Pancreas (tissue), 10 donors: ENCODE results near the gene DTNA. TPM values are rescaled to one million over a fixed set of nuclear protein-coding genes. Genes with fewer than 3 reads are reported as not detected.
A peak's percentile ranks its signal among the peaks of the same experiment; 100 is the strongest.

Source experiments
- ATAC-seq, 4 donors: fragments of 200-7000 bp; cut with Tn5 transposase; one replicate each; pipeline versions ENCODE4 v1.8.0 to v1.9.1; 2020; ENCODE audit warnings: mild to moderate bottlenecking in 4 of 4, moderate library complexity in 4 of 4
- DNase-seq, 6 donors: peaks; one replicate each; pipeline ENCODE4 v3.0.0-alpha.2; 2020
- FAIRE-seq: peaks from 2 replicates; lab custom pipeline; 2012; peaks lifted over from hg19 to GRCh38; lab: Jason Lieb, UNC
- H3K27ac ChIP-seq, 4 donors: fragments of 200-600 bp; sonication (generic); 1 replicate in 3 of 4; 2 replicates in 1 of 4; pipeline versions ENCODE4 v1.5.0 to v1.8.0; 2020
- H3K27me3 ChIP-seq, 4 donors: fragments of 200-600 bp; one replicate each; pipeline ENCODE4 v1.8.0; 2021
- H3K36me3 ChIP-seq, 3 donors: fragments of 200-600 bp; sonication (generic) in 1 of 3; one replicate each; pipeline versions ENCODE4 v1.5.0 to v1.8.0; 2020 to 2021
- H3K4me1 ChIP-seq, 3 donors: fragments of 200-600 bp; one replicate each; pipeline ENCODE4 v1.8.0; 2021
- H3K4me3 ChIP-seq, 4 donors: fragments of 200-600 bp; sonication (generic) in 2 of 4; one replicate each; pipeline versions ENCODE4 v1.5.0 to v1.8.0; 2020 to 2021
- H3K9me3 ChIP-seq, 4 donors: fragments of 200-600 bp; one replicate each; pipeline ENCODE4 v1.8.0; 2021
- WGBS, 2 donors: extraction: QIAGEN DNeasy Blood & Tissue Kit; methylation state at CpG; one replicate each; pipeline ENCODE4 v1.1.7; 2013; 5-methylcytosine and 5-hydroxymethylcytosine counted together
- intact Hi-C, 3 donors: fragments of 100-400 bp; cut with DNase I; formaldehyde crosslinking; loops; one replicate each; pipeline versions ENCODE4 v1.11.1 to v1.14.2; 2022
- polyA plus RNA-seq, 2 donors: library from polyadenylated mRNA; stranded (reverse); fragments of 200-250 nt; gene quantifications; one replicate each; pipeline ENCODE4 v1.2.3, GENCODE V29; 2013
- total RNA-seq, 6 donors: library from RNA; stranded (reverse); fragmentation: NEBNext Ultra II Directional in 4 of 6; extraction: Animal tissue kit (Norgen Biotek cat#: 25700) in 4 of 6; gene quantifications; one replicate each; pipeline versions ENCODE4 v1.2.1 to v1.2.4, GENCODE V29; 2021 to 2023
- TF ChIP-seq, protein P1 (sequence below), 4 donors: fragments of 200-600 bp; sonication (generic) in 3 of 4; IDR thresholded peaks; one replicate each; pipeline versions ENCODE4 v1.5.0 to v1.8.0; 2021; ENCODE audit warnings: antibody characterized with exemption in 4 of 4
- donor health status: healthy with polysubstance abuse.
- donor health status: DM: no; HTN: no; CAD: no; lungs with moderate emphysema.
- donor health status: DM: no; HTN: no; CAD: no.
- donor health status: control.
- donor health status: control.
- donor health status: Bipolar disorder and iron deficiency.
- donor health status: DM: yes; HTN: yes; CAD: no.
- donor health status: DM: no; HTN: no; CAD: no.
- donor health status: DM: no; HTN: no; CAD: no.
- donor health status: DM: yes; HTN: yes; CAD: no.

The DTNA gene
- total and polyA plus RNA-seq, 8 donors, result 15.3 to 37.5 (median 26.4) TPM

DNA sequence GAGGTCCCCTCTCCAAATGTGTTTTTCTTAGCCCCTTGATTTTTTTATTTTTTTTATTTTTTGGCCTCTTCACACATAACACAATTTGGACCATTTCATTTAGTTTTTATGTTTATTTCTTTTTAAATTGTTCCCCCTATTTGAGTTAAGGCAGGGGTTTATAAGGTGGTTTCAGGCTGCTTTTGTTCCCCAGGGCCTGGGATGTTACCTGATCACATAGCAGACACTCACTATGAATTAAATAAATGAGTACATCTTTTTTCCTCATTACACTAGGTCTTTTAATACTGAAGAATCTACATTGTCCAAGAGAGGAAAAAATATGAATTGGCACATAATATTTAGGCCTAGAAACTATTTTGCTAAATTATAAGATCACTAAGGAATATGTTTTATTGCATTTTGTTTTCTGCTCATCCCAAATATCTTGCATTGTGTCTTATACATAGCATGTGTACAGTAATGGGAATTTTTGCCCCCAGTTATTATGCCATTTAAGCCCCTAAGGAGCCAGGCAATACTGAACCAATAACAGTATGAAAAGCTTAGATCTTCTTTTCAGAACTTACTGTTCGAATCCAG, 218.7 kb downstream of the DTNA start:
- Histone ChIP-seq H3K27ac (no peak overlapping the region), H3K27me3 (no peaks in the 10 kb centered on the region), H3K9me3 (no peaks in the 10 kb centered on the region), H3K4me3 (no peak overlapping the region), H3K4me1 (peaks cover 0 to 7% (median 0%) of the 10 kb centered on the region in 3 donors), H3K36me3 (no peaks in the 10 kb centered on the region)
- 34 to 55% methylated on average over 1 of the region's 1 CpG for WGBS, 2 donors
- TF ChIP-seq, protein P1, sequence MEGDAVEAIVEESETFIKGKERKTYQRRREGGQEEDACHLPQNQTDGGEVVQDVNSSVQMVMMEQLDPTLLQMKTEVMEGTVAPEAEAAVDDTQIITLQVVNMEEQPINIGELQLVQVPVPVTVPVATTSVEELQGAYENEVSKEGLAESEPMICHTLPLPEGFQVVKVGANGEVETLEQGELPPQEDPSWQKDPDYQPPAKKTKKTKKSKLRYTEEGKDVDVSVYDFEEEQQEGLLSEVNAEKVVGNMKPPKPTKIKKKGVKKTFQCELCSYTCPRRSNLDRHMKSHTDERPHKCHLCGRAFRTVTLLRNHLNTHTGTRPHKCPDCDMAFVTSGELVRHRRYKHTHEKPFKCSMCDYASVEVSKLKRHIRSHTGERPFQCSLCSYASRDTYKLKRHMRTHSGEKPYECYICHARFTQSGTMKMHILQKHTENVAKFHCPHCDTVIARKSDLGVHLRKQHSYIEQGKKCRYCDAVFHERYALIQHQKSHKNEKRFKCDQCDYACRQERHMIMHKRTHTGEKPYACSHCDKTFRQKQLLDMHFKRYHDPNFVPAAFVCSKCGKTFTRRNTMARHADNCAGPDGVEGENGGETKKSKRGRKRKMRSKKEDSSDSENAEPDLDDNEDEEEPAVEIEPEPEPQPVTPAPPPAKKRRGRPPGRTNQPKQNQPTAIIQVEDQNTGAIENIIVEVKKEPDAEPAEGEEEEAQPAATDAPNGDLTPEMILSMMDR (IDR thresholded peaks at IDR 0.05), result no peak
- FAIRE-seq (no peak), DNase-seq (no peak), ATAC-seq (no peak)
- intact Hi-C loops, result no loop called here

DNA sequence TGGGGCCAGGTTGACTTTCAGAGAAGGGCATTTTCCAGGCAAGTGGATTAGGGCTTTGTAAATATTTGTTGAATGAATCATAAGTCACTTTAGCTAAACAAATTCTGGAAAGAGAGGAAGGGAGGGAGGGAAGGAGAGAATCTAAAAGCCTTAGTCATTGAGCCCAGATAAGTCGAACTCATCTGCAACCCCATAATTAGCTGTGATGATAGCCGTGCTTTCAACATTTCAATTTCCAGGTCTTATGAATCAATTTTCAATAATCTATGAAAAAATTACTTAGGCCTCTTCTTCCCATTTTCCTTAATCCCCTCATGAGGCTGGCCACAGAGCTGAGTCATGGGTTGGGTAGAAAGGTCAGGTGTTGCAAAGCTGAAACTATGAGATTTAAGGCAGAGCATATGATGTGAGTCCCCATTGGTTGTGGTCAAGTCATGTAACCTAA, 219.3 kb downstream of the DTNA start:
- no peaks in the 10 kb centered on the region for H3K9me3 ChIP-seq
- H3K4me1 ChIP-seq, result peaks cover 0 to 7% (median 0%) of the 10 kb centered on the region in 3 donors
- H3K4me3 ChIP-seq, result no peak overlapping the region
- WGBS, 2 donors, result 71 to 83% methylated on average over 2 of the region's 2 CpGs
- intact Hi-C loops, result no loop called here
- TF ChIP-seq, protein P1 (IDR thresholded peaks at IDR 0.05), result no peak
- FAIRE-seq (no peak), DNase-seq (no peak), ATAC-seq (peak; percentile 69 to 92 (median 79))
- H3K27me3 ChIP-seq, result no peaks in the 10 kb centered on the region
- H3K27ac ChIP-seq, result no peak overlapping the region
- H3K36me3 ChIP-seq, result no peaks in the 10 kb centered on the region

DNA sequence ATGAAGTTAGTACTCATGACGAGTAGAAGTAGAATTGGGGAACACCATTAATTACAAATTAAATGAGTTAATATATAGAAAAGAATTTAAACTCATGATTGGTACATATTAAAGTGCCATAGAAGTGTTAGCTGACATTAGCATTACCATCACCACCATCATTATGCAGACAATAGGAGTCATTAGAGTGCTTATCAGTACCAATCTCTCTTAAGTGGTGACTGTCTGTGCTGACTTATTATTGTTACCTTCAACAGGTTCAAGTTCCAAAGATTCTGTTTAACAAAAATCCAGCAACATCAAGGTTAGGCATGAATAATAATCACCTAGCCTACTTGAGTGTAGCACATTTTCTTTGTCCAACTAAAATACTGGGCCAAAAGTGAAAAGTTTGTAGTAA, 222.3 kb downstream of the DTNA start:
- no peaks in the 10 kb centered on the region for H3K36me3 ChIP-seq
- H3K4me1 ChIP-seq, result peaks cover 0 to 7% (median 0%) of the 10 kb centered on the region in 3 donors
- intact Hi-C loops, result no loop called here
- no peak for ATAC-seq
- FAIRE-seq, result no peak
- 90 to 92% methylated on average over 1 of the region's 1 CpG for WGBS, 2 donors
- TF ChIP-seq, protein P1 (IDR thresholded peaks at IDR 0.05), result no peak
- no peaks in the 10 kb centered on the region for H3K9me3 ChIP-seq
- H3K27me3 ChIP-seq, result no peaks in the 10 kb centered on the region
- no peak overlapping the region for H3K27ac ChIP-seq
- DNase-seq, result no peak
- H3K4me3 ChIP-seq, result no peak overlapping the region

DNA sequence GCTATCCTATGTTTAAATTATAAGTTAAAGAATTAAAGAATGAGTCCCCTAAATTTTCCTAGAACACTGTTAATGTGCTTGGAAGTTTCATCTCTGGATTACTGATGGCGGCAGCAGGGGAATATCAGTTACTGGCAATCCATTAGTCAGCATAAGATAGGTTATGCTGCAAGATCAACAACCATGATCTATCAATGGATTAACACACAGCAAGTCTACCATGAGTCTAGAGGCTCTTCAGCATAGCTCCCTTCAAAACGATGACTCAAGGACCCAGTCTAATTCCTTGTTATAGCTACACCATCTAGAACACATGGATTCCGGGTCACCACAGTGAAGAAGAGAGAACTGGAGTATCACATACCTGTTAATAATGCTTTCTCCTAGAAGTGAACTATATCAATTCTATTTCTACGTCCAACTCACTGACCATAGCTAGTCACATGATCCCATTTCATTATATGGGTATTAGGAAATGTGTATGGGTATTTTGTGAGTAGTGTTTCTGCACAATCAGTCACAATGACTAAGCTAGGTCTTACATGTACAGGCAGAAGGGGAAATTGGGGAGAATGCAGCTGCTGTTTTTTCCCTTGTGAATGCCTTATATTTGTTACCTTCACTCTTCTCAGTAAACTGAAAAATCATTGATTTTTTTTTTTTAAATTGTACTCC, 222.8 kb downstream of the DTNA start:
- WGBS, 2 donors, result 73 to 86% methylated on average over 4 of the region's 4 CpGs
- no peak overlapping the region for H3K27ac ChIP-seq
- ATAC-seq (no peak), FAIRE-seq (no peak), DNase-seq (no peak)
- intact Hi-C loops, result no loop called here
- H3K27me3 ChIP-seq, result no peaks in the 10 kb centered on the region
- no peaks in the 10 kb centered on the region for H3K36me3 ChIP-seq
- H3K4me3 ChIP-seq, result no peak overlapping the region
- H3K4me1 ChIP-seq, result peaks cover 0 to 7% (median 0%) of the 10 kb centered on the region in 3 donors
- no peaks in the 10 kb centered on the region for H3K9me3 ChIP-seq
- TF ChIP-seq, protein P1 (IDR thresholded peaks at IDR 0.05), result no peak
